Heart right ventricle (tissue), 16 donors: ENCODE data around the gene KCNE2. TPM values are rescaled to one million over a fixed set of nuclear protein-coding genes. Genes with fewer than 3 reads are reported as not detected.

Source experiments
- ATAC-seq, 8 donors: fragments of 200-7000 bp; cut with Tn5 transposase; one replicate each; pipeline ENCODE4 v1.9.1; 2020; ENCODE audit warnings: mild to moderate bottlenecking in 8 of 8, moderate library complexity in 8 of 8, moderate number of reproducible peaks in 1 of 8
- DNase-seq, 2 donors: peaks; one replicate each; pipeline ENCODE4 v3.0.0-alpha.2; 2020
- H3K27ac ChIP-seq, 10 donors: fragments of 200-600 bp; sonication (generic) in 2 of 10; one replicate each; pipeline versions ENCODE4 v1.5.0 to v1.8.0; 2020 to 2022; ENCODE audit warnings: mild to moderate bottlenecking in 3 of 10
- H3K27me3 ChIP-seq, 7 donors: fragments of 200-600 bp; one replicate each; pipeline ENCODE4 v1.8.0; 2021 to 2022; ENCODE audit warnings: mild to moderate bottlenecking in 2 of 7
- H3K36me3 ChIP-seq, 9 donors: fragments of 200-600 bp; sonication (generic) in 1 of 9; one replicate each; pipeline versions ENCODE4 v1.5.0 to v1.8.0; 2020 to 2022; ENCODE audit warnings: mild to moderate bottlenecking in 2 of 9
- H3K4me1 ChIP-seq, 9 donors: fragments of 200-600 bp; sonication (generic) in 1 of 9; one replicate each; pipeline versions ENCODE4 v1.5.0 to v1.8.0; 2020 to 2022; ENCODE audit warnings: mild to moderate bottlenecking in 4 of 9
- H3K4me3 ChIP-seq, 10 donors: fragments of 200-600 bp; sonication (generic) in 2 of 10; one replicate each; pipeline versions ENCODE4 v1.5.0 to v1.8.0; 2020 to 2022; ENCODE audit warnings: mild to moderate bottlenecking in 7 of 10, moderate library complexity in 2 of 10
- H3K9me3 ChIP-seq, 11 donors: fragments of 200-600 bp in 10 of 11; sonication (generic) in 2 of 11; one replicate each; pipeline versions ENCODE4 v1.5.0 to v1.8.0; 2013 to 2022; ENCODE audit warnings: mild to moderate bottlenecking in 2 of 11, control low read depth in 1 of 11, moderate library complexity in 1 of 11
- WGBS, 2 donors: extraction: QIAGEN DNeasy Blood & Tissue Kit; methylation state at CpG; one replicate each; pipeline ENCODE4 v1.1.7; 2013; ENCODE audit warnings: inconsistent platforms in 1 of 2; 5-methylcytosine and 5-hydroxymethylcytosine counted together
- intact Hi-C, 10 donors: fragments of 100-400 bp; cut with DNase I; formaldehyde crosslinking; loops; one replicate each; pipeline versions ENCODE4 v1.11.1 to v1.14.2; 2022
- long read RNA-seq, 3 donors: library from polyadenylated mRNA; unstranded; transcript quantifications; one replicate each; pipeline ENCODE4 v2.0.0, GENCODE V29; 2020 to 2021
- polyA plus RNA-seq, 2 donors: library from polyadenylated mRNA; stranded (reverse); fragments of 200-250 nt; gene quantifications; one replicate each; pipeline ENCODE4 v1.2.3, GENCODE V29; 2013
- total RNA-seq, 10 donors: library from RNA; stranded (reverse); fragmentation: NEBNext Ultra II Directional in 3 of 10; extraction: Animal tissue kit (Norgen Biotek cat#: 25700) in 3 of 10; gene quantifications; one replicate each; pipeline versions ENCODE4 v1.2.1 to v1.2.4, GENCODE V29; 2021 to 2023
- TF ChIP-seq, protein P1 (sequence below), 9 donors: fragments of 200-600 bp; sonication (generic) in 2 of 9; IDR thresholded peaks; one replicate each; pipeline versions ENCODE4 v1.5.0 to v1.8.0; 2021 to 2022; ENCODE audit warnings: antibody characterized with exemption in 9 of 9, mild to moderate bottlenecking in 5 of 9, moderate library complexity in 1 of 9
- donor health status: Arrhythmogenic right ventricular cardiomyopathy.
- donor health status: ischemic (EF 13 %, LVEDD 7.1; RV severe dilation, severe dysfunction).
- donor health status: healthy with polysubstance abuse.
- donor health status: DM: no; HTN: yes; CAD: no.
- donor health status: DM: no; HTN: no; CAD: no.
- donor health status: ischemic (EF 25% LVEDD 6.9; RV normal size, moderate dysfunction).
- donor health status: ischemic (EF 25% LVEDD 5.7; RV mildly dilated, moderate dysfunction).
- donor health status: healthy.
- donor health status: DM: yes; HTN: yes; CAD: no.
- donor health status: Ischemic cardiomyopathy.
- donor health status: ischemic (EF 35%, LVEDD 5.7; RV mildly dilated, moderate dysfunction).
- donor health status: nonischemic (EF 11% LVEDD 7.7; RV severe dilation, severe dysfunction).
- donor health status: DM: yes; HTN: yes; CAD: no.
- donor health status: PGD.
- donor health status: ischemic (EF 29% LVEDD 5.4; RV normal size, mild dysfunction).
- donor health status: nonischemic (EF 23%, LVEDD 6.1; RV moderate dilation, normal function).

The KCNE2 gene, protein sequence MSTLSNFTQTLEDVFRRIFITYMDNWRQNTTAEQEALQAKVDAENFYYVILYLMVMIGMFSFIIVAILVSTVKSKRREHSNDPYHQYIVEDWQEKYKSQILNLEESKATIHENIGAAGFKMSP
- total RNA-seq (not detected), polyA plus RNA-seq (under 1 TPM; 0.04 to 0.73 TPM)
- long read RNA-seq, donor 1 = 0 reads
- long read RNA-seq, donor 2 = 0 reads
- long read RNA-seq, donor 3 = 0 reads

- peaks cover 0 to 19% (median 0%) of the 10 kb centered on the region in 7 donors for H3K27me3 ChIP-seq
- ATAC-seq (no peak), DNase-seq (no peak)
- WGBS, 2 donors = 71 to 93% methylated on average over 3 of the region's 3 CpGs
- H3K36me3 ChIP-seq = no peaks in the 10 kb centered on the region
- no peak within 1 kb of the TSS for H3K4me3 ChIP-seq
- H3K4me1 ChIP-seq = peaks cover 0 to 3% (median 0%) of the 10 kb centered on the region in 9 donors
- TF ChIP-seq, protein P1, sequence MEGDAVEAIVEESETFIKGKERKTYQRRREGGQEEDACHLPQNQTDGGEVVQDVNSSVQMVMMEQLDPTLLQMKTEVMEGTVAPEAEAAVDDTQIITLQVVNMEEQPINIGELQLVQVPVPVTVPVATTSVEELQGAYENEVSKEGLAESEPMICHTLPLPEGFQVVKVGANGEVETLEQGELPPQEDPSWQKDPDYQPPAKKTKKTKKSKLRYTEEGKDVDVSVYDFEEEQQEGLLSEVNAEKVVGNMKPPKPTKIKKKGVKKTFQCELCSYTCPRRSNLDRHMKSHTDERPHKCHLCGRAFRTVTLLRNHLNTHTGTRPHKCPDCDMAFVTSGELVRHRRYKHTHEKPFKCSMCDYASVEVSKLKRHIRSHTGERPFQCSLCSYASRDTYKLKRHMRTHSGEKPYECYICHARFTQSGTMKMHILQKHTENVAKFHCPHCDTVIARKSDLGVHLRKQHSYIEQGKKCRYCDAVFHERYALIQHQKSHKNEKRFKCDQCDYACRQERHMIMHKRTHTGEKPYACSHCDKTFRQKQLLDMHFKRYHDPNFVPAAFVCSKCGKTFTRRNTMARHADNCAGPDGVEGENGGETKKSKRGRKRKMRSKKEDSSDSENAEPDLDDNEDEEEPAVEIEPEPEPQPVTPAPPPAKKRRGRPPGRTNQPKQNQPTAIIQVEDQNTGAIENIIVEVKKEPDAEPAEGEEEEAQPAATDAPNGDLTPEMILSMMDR (IDR thresholded peaks at IDR 0.05) = no peak
- no peak within 1 kb of the TSS for H3K27ac ChIP-seq
- intact Hi-C loops = no loop called here
- H3K9me3 ChIP-seq = peaks cover 0 to 1% (median 0%) of the 10 kb centered on the region in 11 donors
These were observed at the start of gene KCNE2 for GRCh38 chr21:34363733-34364132. TSS of gene KCNE2 (plus strand) at chr21:34364006. CDS start at chr21:34370479, 6,473 bp downstream.

- Histone ChIP-seq H3K27me3 (no peaks in the 10 kb centered on the region), H3K27ac (no peak overlapping the region), H3K36me3 (no peaks in the 10 kb centered on the region), H3K4me3 (no peak overlapping the region), H3K4me1 (peaks cover 0 to 5% (median 0%) of the 10 kb centered on the region in 9 donors), H3K9me3 (peaks cover 0 to 3% (median 0%) of the 10 kb centered on the region in 11 donors)
- no peak for ATAC-seq
- no peak for DNase-seq
- intact Hi-C loops = no loop called here
- 87 to 90% methylated on average over 3 of the region's 3 CpGs for WGBS, 2 donors
- TF ChIP-seq, protein P1 (IDR thresholded peaks at IDR 0.05) = no peak
These were observed 44.2 kb upstream of the KCNE2 start for GRCh38 chr21:34319585-34319984.

DNA sequence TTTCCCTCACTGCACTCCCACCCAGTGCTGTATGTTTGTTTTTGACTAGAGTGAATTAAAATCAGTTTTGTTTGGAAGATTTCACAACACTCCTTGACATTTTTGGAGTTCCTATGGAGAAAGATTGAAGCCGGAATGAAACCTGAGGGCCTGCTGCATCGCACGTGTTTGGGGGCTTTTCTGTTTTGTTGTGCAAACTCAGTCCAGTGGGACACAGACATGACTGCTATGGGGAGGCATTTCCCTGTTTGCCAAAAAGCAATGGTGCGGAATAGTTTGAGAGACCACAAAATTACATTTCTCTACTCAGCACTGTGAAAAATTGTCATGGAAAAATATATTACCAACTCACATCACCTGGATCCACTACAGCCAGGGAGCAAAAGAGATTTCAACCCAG is 43.8 kb upstream of the KCNE2 start:
- ATAC-seq = no peak
- Histone ChIP-seq H3K36me3 (no peaks in the 10 kb centered on the region), H3K27me3 (no peaks in the 10 kb centered on the region), H3K4me1 (peaks cover 0 to 5% (median 0%) of the 10 kb centered on the region in 9 donors), H3K27ac (no peak overlapping the region), H3K9me3 (peaks cover 0 to 3% (median 0%) of the 10 kb centered on the region in 11 donors), H3K4me3 (no peak overlapping the region)
- 92 to 96% methylated on average over 4 of the region's 4 CpGs for WGBS, 2 donors
- DNase-seq = no peak
- intact Hi-C loops = no loop called here
- TF ChIP-seq, protein P1 (IDR thresholded peaks at IDR 0.05) = no peak

- Histone ChIP-seq H3K36me3 (no peaks in the 10 kb centered on the region), H3K9me3 (no peaks in the 10 kb centered on the region), H3K27ac (no peak overlapping the region), H3K4me1 (no peaks in the 10 kb centered on the region), H3K4me3 (no peak overlapping the region), H3K27me3 (no peaks in the 10 kb centered on the region)
- TF ChIP-seq, protein P1 (IDR thresholded peaks at IDR 0.05) = no peak
- intact Hi-C loops = loop anchor here in 1 of 10 donors (10.0 kb wide), 1 partner anchor 385 kb away; no protein-coding TSS in a partner anchor
- DNase-seq = no peak
- ATAC-seq = no peak
- WGBS, 2 donors = 93 to 94% methylated on average over 8 of the region's 8 CpGs
These were observed 33.8 kb upstream of the KCNE2 start for GRCh38 chr21:34330055-34330454.
